Uterus (tissue), 4 donors: ENCODE data around the gene COL1A1. TPM values are rescaled to one million over a fixed set of nuclear protein-coding genes. Genes with fewer than 3 reads are reported as not detected.
A peak's percentile ranks its signal among the peaks of the same experiment; 100 is the strongest.

Experiments used
- DNase-seq, 2 donors: peaks; one replicate each; pipeline ENCODE4 v3.0.0-alpha.2; 2019 to 2020
- H3K27ac ChIP-seq, 2 donors: fragments of 200-600 bp; sonication (generic); 1 replicate in 1 of 2; 2 replicates in 1 of 2; pipeline ENCODE4 v1.5.1; 2016 to 2018
- H3K27me3 ChIP-seq, 2 donors: fragments of 200-600 bp; sonication (generic); one replicate each; pipeline ENCODE4 v1.5.1; 2018 to 2019; ENCODE audit warnings: control low read depth in 1 of 2
- H3K36me3 ChIP-seq, 2 donors: fragments of 200-600 bp; sonication (generic); one replicate each; pipeline ENCODE4 v1.5.1; 2019; ENCODE audit warnings: control low read depth in 1 of 2
- H3K4me1 ChIP-seq, 2 donors: fragments of 200-600 bp; sonication (generic); one replicate each; pipeline ENCODE4 v1.5.1; 2018 to 2019; ENCODE audit warnings: control low read depth in 1 of 2
- H3K4me3 ChIP-seq, 2 donors: fragments of 200-600 bp; sonication (generic); 1 replicate in 1 of 2; 2 replicates in 1 of 2; pipeline ENCODE4 v1.5.1; 2018 to 2019; ENCODE audit warnings: mild to moderate bottlenecking in 1 of 2
- H3K9me3 ChIP-seq, 2 donors: fragments of 200-600 bp; sonication (generic); one replicate each; pipeline ENCODE4 v1.5.1; 2019; ENCODE audit warnings: control low read depth in 1 of 2
- CTCF ChIP-seq, 4 experiments: fragments of 200-600 bp in 2 of 4; fragments of 450-650 bp in 2 of 4; sonication (generic) in 2 of 4; IDR thresholded peaks; one replicate each; pipeline ENCODE4 v1.5.1; 2016 to 2019; ENCODE audit warnings: antibody characterized with exemption in 4 of 4, mild to moderate bottlenecking in 2 of 4, moderate library complexity in 1 of 4
- POLR2A ChIP-seq, 2 donors: fragments of 450-650 bp; IDR thresholded peaks; one replicate each; pipeline ENCODE4 v1.6.1; 2016; ENCODE audit warnings: antibody characterized with exemption in 2 of 2, mild to moderate bottlenecking in 1 of 2, moderate library complexity in 1 of 2
- intact Hi-C: fragments of 100-400 bp; cut with DNase I; formaldehyde crosslinking; loops from one replicate; pipeline ENCODE4 v1.15.1; 2023; ENCODE audit warnings: low total_unique reads
- total RNA-seq, 4 donors: library from RNA; depleted of rRNA in 3 of 4; stranded (reverse); fragments of >200 nt in 3 of 4; gene quantifications; one replicate each; pipeline versions ENCODE4 v1.1.0 to v1.2.4, GENCODE V29; 2014 to 2023
- donor health status: DM: yes; HTN: yes; CAD: no.

The COL1A1 gene
- total RNA-seq, 4 donors from 2014 or later = 59.4 to 4,880 (median 491) TPM

DNA sequence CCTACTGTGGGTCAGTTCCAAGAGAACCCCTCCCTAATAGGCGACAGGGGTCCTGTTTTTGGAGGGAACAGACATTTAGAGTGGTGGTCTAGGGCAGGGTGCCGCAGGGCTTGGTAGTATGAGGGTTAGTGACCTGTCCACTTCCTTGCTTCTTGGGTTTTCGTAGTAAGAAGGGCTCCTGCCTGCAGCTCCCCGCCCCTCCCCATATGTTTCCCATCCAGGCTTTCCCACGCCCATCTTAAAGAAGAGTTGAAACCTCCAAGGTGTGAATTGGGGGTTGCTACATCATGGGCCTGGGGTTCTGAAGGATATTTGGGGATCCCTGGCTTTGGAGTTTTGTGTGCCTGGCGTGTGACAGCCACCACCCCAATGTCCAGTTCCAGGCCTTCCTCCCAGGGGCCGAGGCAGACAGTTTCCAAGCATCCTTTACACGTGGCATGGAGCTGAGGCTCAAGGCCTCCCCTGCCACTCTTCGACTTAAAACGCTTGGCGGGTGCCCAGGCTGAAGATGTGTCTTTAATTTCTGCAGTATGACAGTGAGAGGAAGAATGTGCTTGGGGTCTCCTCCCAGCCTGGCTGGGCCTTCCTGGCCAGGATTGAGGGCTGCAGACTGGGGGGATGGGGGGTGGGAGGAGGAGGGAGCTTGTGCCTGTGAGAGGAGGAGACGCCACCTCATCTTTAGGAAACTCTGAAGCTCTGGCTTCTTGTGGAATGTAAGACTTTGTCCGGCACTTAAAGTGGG lies 2.3 kb upstream of the COL1A1 start:
- peak in 1 of 2 donors; percentile 1 for TF ChIP-seq POLR2A (IDR thresholded peaks at IDR 0.05)
- no peak for TF ChIP-seq CTCF (IDR thresholded peaks at IDR 0.05)
- DNase-seq = peak; percentile 80 to 81
- no peaks in the 10 kb centered on the region for H3K9me3 ChIP-seq
- H3K4me1 ChIP-seq = peaks cover 23 to 35% of the 10 kb centered on the region in 2 donors
- intact Hi-C loops = no loop called here
- H3K27ac ChIP-seq = peak overlapping the region; percentile 96 to 98
- no peaks in the 10 kb centered on the region for H3K27me3 ChIP-seq
- H3K36me3 ChIP-seq = no peaks in the 10 kb centered on the region
- peak overlapping the region in 1 of 2 donors; percentile 2 for H3K4me3 ChIP-seq

- Histone ChIP-seq H3K9me3 (no peaks in the 10 kb centered on the region), H3K4me1 (peaks cover 26 to 35% of the 10 kb centered on the region in 2 donors), H3K4me3 (peak overlapping the region in 1 of 2 donors; percentile 2), H3K36me3 (no peaks in the 10 kb centered on the region), H3K27me3 (no peaks in the 10 kb centered on the region), H3K27ac (peak overlapping the region; percentile 96 to 98)
- no peak for TF ChIP-seq POLR2A (IDR thresholded peaks at IDR 0.05)
- peak; percentile 72 to 78 for DNase-seq
- intact Hi-C loops = no loop called here
Observed at GRCh38 chr17:50203086-50203485, 1.7 kb upstream of the COL1A1 start.

DNA sequence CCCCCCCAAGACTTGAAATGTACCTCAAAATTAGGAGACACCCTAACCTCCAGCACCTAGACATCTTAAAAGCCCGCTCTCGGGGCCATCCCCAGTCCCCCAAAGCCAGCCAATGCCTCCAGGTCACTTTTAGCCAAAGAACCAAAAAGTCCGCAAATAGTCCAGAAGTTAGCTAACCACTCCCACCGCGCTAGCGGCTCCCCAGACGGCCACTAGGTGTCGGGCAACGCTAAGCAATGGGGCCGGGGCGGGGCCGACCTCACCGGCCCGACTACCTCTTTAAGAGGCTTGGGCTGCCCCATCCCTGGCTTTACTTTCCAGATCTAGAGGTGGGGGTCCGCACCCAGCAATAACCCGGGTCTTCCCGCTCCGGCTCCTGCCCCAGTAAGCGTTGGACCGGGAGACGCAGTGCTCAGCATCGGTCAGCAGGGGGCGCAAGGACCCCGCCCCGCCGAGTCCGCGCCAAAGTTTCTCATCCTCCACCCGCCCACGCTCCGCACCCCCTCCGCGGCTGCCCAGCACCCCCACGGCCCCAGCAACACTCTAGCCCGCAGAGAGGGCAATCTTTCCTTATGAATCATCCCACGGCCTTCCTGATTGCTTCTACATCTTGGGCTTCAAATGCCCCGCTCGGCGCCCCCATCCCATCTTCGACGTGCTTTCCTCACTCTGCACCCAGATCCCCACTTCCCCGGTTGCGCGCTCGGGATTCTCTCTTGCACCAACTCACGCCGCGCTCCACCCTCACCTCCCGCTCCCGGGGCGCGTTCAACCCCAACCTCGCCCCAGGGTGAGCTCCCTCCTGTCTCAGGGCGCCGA lies 765 bp downstream of the COL1A1 start:
- H3K27me3 ChIP-seq = no peaks in the 10 kb centered on the region
- H3K4me1 ChIP-seq = peaks cover 23 to 46% of the 10 kb centered on the region in 2 donors
- peak; percentile 96 to 97 for DNase-seq
- peak overlapping the region; percentile 75 to 96 for H3K4me3 ChIP-seq
- H3K9me3 ChIP-seq = no peaks in the 10 kb centered on the region
- H3K36me3 ChIP-seq = no peaks in the 10 kb centered on the region
- H3K27ac ChIP-seq = peak overlapping the region; percentile 96 to 98
- TF ChIP-seq POLR2A (IDR thresholded peaks at IDR 0.05) = peak in 1 of 2 donors; percentile 57
- peak; percentile 99 to 100 (median 100) for TF ChIP-seq CTCF (IDR thresholded peaks at IDR 0.05)
- intact Hi-C loops = loop anchor here (2.0 kb wide), 1 partner anchor 72 kb away; no protein-coding TSS in a partner anchor

DNA sequence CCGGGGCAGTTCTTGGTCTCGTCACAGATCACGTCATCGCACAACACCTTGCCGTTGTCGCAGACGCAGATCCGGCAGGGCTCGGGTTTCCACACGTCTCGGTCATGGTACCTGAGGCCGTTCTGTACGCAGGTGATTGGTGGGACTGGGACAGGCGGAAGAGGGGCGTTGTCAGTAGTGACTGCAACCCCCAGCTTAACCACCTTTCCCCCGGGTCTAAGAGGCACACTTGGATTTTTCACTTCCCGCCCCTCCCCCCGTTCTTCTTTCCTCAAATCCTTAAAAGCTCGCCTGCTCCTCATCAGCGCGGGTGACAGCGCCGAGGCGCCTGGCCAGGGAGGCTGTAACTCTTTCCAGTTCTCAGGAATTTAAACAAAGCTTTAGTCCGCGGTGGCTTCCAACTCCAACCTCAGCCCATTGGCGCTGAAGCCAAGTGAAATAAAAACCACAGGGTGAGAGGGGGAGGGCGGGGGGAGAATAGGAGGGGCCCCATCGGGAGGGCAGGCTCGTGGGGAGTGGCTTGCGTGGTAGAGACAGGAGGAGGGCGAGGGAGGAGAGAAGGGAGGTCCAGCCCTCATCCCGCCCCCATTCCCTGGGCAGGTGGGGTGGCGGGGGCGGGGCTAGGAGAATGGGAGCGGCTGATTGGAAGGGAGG lies 1.5 kb downstream of the COL1A1 start:
- intact Hi-C loops = loop anchor here (2.0 kb wide), 1 partner anchor 73 kb away; no protein-coding TSS in a partner anchor
- no peaks in the 10 kb centered on the region for H3K27me3 ChIP-seq
- peaks cover 22 to 46% of the 10 kb centered on the region in 2 donors for H3K4me1 ChIP-seq
- peak overlapping the region; percentile 96 to 98 for H3K27ac ChIP-seq
- DNase-seq = peak; percentile 98 to 99
- TF ChIP-seq POLR2A (IDR thresholded peaks at IDR 0.05) (peak in 1 of 2 donors; percentile 21), CTCF (IDR thresholded peaks at IDR 0.05) (peak in 1 of 4 experiments; percentile 19)
- no peaks in the 10 kb centered on the region for H3K36me3 ChIP-seq
- H3K9me3 ChIP-seq = no peaks in the 10 kb centered on the region
- peak overlapping the region; percentile 75 to 96 for H3K4me3 ChIP-seq

- no peaks in the 10 kb centered on the region for H3K36me3 ChIP-seq
- H3K4me1 ChIP-seq = peaks cover 16 to 41% of the 10 kb centered on the region in 2 donors
- intact Hi-C loops = no loop called here
- H3K9me3 ChIP-seq = no peaks in the 10 kb centered on the region
- H3K4me3 ChIP-seq = peak overlapping the region; percentile 75 to 96
- H3K27ac ChIP-seq = peak overlapping the region; percentile 83 to 96
- H3K27me3 ChIP-seq = no peaks in the 10 kb centered on the region
- DNase-seq = no peak
- no peak for TF ChIP-seq POLR2A (IDR thresholded peaks at IDR 0.05)
- no peak for TF ChIP-seq CTCF (IDR thresholded peaks at IDR 0.05)
Observed at GRCh38 chr17:50199211-50199802, 2.1 kb downstream of the COL1A1 start.
